Fibroblast of lung (primary cell): ENCODE results near the gene DDX42. TPM values are rescaled to one million over a fixed set of nuclear protein-coding genes. Genes with fewer than 3 reads are reported as not detected.

Source experiments
- DNase-seq, 2 donors: peaks; one replicate each; pipeline versions ENCODE4 v3.0.0 to v3.0.0-alpha.2; 2010; ENCODE audit warnings: low read depth in 2 of 2
- H2AFZ ChIP-seq: 2 replicates; pipeline ENCODE4 v1.5.1; 2012; ENCODE audit warnings: low read length, control low read depth, inconsistent platforms
- H3K27ac ChIP-seq: 2 replicates; pipeline ENCODE4 v1.5.1; 2011; ENCODE audit warnings: low read length, control low read depth; ENCODE audit not compliant: insufficient read depth
- H3K27me3 ChIP-seq: 2 replicates; pipeline ENCODE4 v1.5.1; 2011; ENCODE audit warnings: mild to moderate bottlenecking, low read length; ENCODE audit not compliant: control insufficient read depth, insufficient read depth
- H3K36me3 ChIP-seq: 2 replicates; pipeline ENCODE4 v1.5.1; 2011; ENCODE audit warnings: low read length; ENCODE audit not compliant: control insufficient read depth, insufficient read depth
- H3K4me1 ChIP-seq: 2 replicates; pipeline ENCODE4 v1.5.1; 2011; ENCODE audit warnings: low read length; ENCODE audit not compliant: control insufficient read depth, insufficient read depth; ENCODE audit errors: extremely low read depth
- H3K4me2 ChIP-seq: 2 replicates; pipeline ENCODE4 v1.5.1; 2011; ENCODE audit warnings: low read length, control low read depth; ENCODE audit not compliant: insufficient read depth; ENCODE audit errors: extremely low read depth
- H3K4me3 ChIP-seq, 4 experiments: fragments of 200-600 bp in 1 of 4; sonication (generic) in 1 of 4; replicated peaks in 1 of 4; 2 replicates each; pipeline ENCODE4 v1.5.1; 2011 to 2016; ENCODE audit warnings: low read length in 4 of 4, low read depth in 3 of 4, mild to moderate bottlenecking in 3 of 4, control low read depth in 2 of 4, inconsistent platforms in 1 of 4, mixed read lengths in 1 of 4; ENCODE audit not compliant: insufficient read depth in 1 of 4; ENCODE audit errors: control extremely low read depth in 1 of 4
- H3K79me2 ChIP-seq: 2 replicates; pipeline ENCODE4 v1.5.1; 2012; ENCODE audit warnings: mild to moderate bottlenecking, low read length, inconsistent platforms; ENCODE audit not compliant: control insufficient read depth, insufficient read depth
- H3K9ac ChIP-seq: 2 replicates; pipeline ENCODE4 v1.5.1; 2011; ENCODE audit warnings: mild to moderate bottlenecking, low read length, control low read depth; ENCODE audit not compliant: insufficient read depth
- H3K9me3 ChIP-seq: 2 replicates; pipeline ENCODE4 v1.5.1; 2012; ENCODE audit warnings: low read depth, low read length; ENCODE audit not compliant: control insufficient read depth, insufficient read depth
- H4K20me1 ChIP-seq: 2 replicates; pipeline ENCODE4 v1.5.1; 2011; ENCODE audit warnings: low read length; ENCODE audit not compliant: control insufficient read depth, insufficient read depth; ENCODE audit errors: extremely low read depth
- EZH2 ChIP-seq: IDR thresholded peaks from 2 replicates; pipeline ENCODE4 v1.5.1; 2012; ENCODE audit warnings: low read length, control low read depth, mild to moderate bottlenecking; ENCODE audit errors: missing control alignments
- polyA plus RNA-seq, 2 donors: library from polyadenylated mRNA; depleted of rRNA in 1 of 2; stranded (reverse) in 1 of 2; unstranded in 1 of 2; fragments of >200 nt; gene quantifications; 2 replicates each; pipeline ENCODE4 v1.2.1, GENCODE V29; 2011 to 2012; ENCODE audit warnings: missing spikeins in 1 of 2
- total RNA-seq: library from RNA; depleted of rRNA; stranded (reverse); fragments of >200 nt; gene quantifications from 2 replicates; pipeline ENCODE4 v1.2.1, GENCODE V29; 2014
- TF ChIP-seq, protein P1 (sequence below), 2 donors: IDR thresholded peaks in 1 of 2; conservative IDR thresholded peaks in 1 of 2; 1 replicate in 1 of 2; 2 replicates in 1 of 2; pipeline ENCODE4 v1.5.1; 2011 to 2012; ENCODE audit warnings: low read length in 2 of 2, control low read depth in 1 of 2, inconsistent platforms in 1 of 2, low read depth in 1 of 2, mild to moderate bottlenecking in 1 of 2

Gene DDX42
- total and polyA plus RNA-seq, 2 donors (not counting 1 experiment from before 2014, with no cell fraction given), result 61.8 to 81.5 TPM

GRCh38 chr17:63831505-63831904 lies 57.5 kb downstream of the DDX42 start:
- no peaks in the 10 kb centered on the region for H4K20me1 ChIP-seq
- no peaks in the 10 kb centered on the region for H3K9me3 ChIP-seq
- peaks cover 30% of the 10 kb centered on the region for H3K79me2 ChIP-seq
- no peak overlapping the region for H3K9ac ChIP-seq
- no peak for TF ChIP-seq EZH2
- TF ChIP-seq, protein P1, sequence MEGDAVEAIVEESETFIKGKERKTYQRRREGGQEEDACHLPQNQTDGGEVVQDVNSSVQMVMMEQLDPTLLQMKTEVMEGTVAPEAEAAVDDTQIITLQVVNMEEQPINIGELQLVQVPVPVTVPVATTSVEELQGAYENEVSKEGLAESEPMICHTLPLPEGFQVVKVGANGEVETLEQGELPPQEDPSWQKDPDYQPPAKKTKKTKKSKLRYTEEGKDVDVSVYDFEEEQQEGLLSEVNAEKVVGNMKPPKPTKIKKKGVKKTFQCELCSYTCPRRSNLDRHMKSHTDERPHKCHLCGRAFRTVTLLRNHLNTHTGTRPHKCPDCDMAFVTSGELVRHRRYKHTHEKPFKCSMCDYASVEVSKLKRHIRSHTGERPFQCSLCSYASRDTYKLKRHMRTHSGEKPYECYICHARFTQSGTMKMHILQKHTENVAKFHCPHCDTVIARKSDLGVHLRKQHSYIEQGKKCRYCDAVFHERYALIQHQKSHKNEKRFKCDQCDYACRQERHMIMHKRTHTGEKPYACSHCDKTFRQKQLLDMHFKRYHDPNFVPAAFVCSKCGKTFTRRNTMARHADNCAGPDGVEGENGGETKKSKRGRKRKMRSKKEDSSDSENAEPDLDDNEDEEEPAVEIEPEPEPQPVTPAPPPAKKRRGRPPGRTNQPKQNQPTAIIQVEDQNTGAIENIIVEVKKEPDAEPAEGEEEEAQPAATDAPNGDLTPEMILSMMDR (conservative IDR thresholded peaks at IDR 0.05 in 1 of 2, IDR thresholded peaks at IDR 0.05 in 1 of 2; ENCODE audit: low read depth in 1 of 2, low read length in 2 of 2), result no peak
- H3K27me3 ChIP-seq, result no peaks in the 10 kb centered on the region
- peaks cover 2% of the 10 kb centered on the region for H3K4me1 ChIP-seq
- no peak overlapping the region for H3K4me2 ChIP-seq
- DNase-seq, result no peak
- peaks cover 39% of the 10 kb centered on the region for H3K36me3 ChIP-seq
- no peak overlapping the region for H2AFZ ChIP-seq
- no peak overlapping the region for H3K27ac ChIP-seq
- H3K4me3 ChIP-seq, result no peak overlapping the region

GRCh38 chr17:63832014-63832413 lies 58.0 kb downstream of the DDX42 start:
- no peak overlapping the region for H3K27ac ChIP-seq
- no peaks in the 10 kb centered on the region for H3K27me3 ChIP-seq
- no peak overlapping the region for H2AFZ ChIP-seq
- H3K4me2 ChIP-seq, result no peak overlapping the region
- no peaks in the 10 kb centered on the region for H4K20me1 ChIP-seq
- no peaks in the 10 kb centered on the region for H3K9me3 ChIP-seq
- no peak overlapping the region for H3K4me3 ChIP-seq
- peaks cover 40% of the 10 kb centered on the region for H3K36me3 ChIP-seq
- H3K79me2 ChIP-seq, result peaks cover 31% of the 10 kb centered on the region
- H3K4me1 ChIP-seq, result peaks cover 2% of the 10 kb centered on the region
- no peak for DNase-seq
- TF ChIP-seq, protein P1 (conservative IDR thresholded peaks at IDR 0.05 in 1 of 2, IDR thresholded peaks at IDR 0.05 in 1 of 2; ENCODE audit: low read depth in 1 of 2, low read length in 2 of 2), result no peak
- TF ChIP-seq EZH2, result no peak
- H3K9ac ChIP-seq, result no peak overlapping the region

GRCh38 chr17:63832455-63832854 lies 58.5 kb downstream of the DDX42 start:
- Histone ChIP-seq H3K27ac (no peak overlapping the region), H3K79me2 (peaks cover 35% of the 10 kb centered on the region), H4K20me1 (no peaks in the 10 kb centered on the region)

More at GRCh38 chr17:63832455-63832854, 58.5 kb downstream of the DDX42 start:
- no peak for DNase-seq
- Histone ChIP-seq H3K27me3 (no peaks in the 10 kb centered on the region), H3K36me3 (peaks cover 40% of the 10 kb centered on the region), H3K4me2 (no peak overlapping the region), H3K4me3 (no peak overlapping the region), H3K9me3 (no peaks in the 10 kb centered on the region), H2AFZ (no peak overlapping the region), H3K4me1 (peaks cover 2% of the 10 kb centered on the region), H3K9ac (no peak overlapping the region)
- TF ChIP-seq EZH2, result no peak
- TF ChIP-seq, protein P1 (conservative IDR thresholded peaks at IDR 0.05 in 1 of 2, IDR thresholded peaks at IDR 0.05 in 1 of 2; ENCODE audit: low read depth in 1 of 2, low read length in 2 of 2), result no peak
